Osteoblast (primary cell): ENCODE results near the gene SUSD4. TPM values are rescaled to one million over a fixed set of nuclear protein-coding genes. Genes with fewer than 3 reads are reported as not detected.

Experiments
- DNase-seq: peaks from one replicate; pipeline ENCODE4 v3.0.0; 2011; ENCODE audit warnings: low spot score, mixed read lengths; ENCODE audit not compliant: insufficient read length; ENCODE audit errors: missing footprints
- H2AFZ ChIP-seq: 2 replicates; pipeline ENCODE4 v1.6.0; 2011; ENCODE audit warnings: mild to moderate bottlenecking, low read length
- H3K27ac ChIP-seq: 2 replicates; pipeline ENCODE4 v1.5.1; 2011; ENCODE audit warnings: mild to moderate bottlenecking, low read depth, low read length, moderate library complexity
- H3K27me3 ChIP-seq: 2 replicates; pipeline ENCODE4 v1.6.0; 2012; ENCODE audit warnings: mild to moderate bottlenecking, control low read depth, inconsistent platforms, low read length, moderate library complexity; ENCODE audit not compliant: insufficient read depth
- H3K36me3 ChIP-seq: 2 replicates; pipeline ENCODE4 v1.5.1; 2011; ENCODE audit warnings: mild to moderate bottlenecking, low read length, control low read depth, moderate library complexity; ENCODE audit not compliant: insufficient read depth
- H3K4me1 ChIP-seq: 2 replicates; pipeline ENCODE4 v1.5.1; 2011; ENCODE audit warnings: mild to moderate bottlenecking, low read length, control low read depth, moderate library complexity; ENCODE audit not compliant: insufficient read depth
- H3K4me2 ChIP-seq: 2 replicates; pipeline ENCODE4 v1.6.0; 2011; ENCODE audit warnings: mild to moderate bottlenecking, low read length; ENCODE audit not compliant: insufficient read depth
- H3K4me3 ChIP-seq: fragments of 200-600 bp; sonication (generic); 3 replicates; pipeline ENCODE4 v1.5.1; 2012; ENCODE audit warnings: mild to moderate bottlenecking, low read length, inconsistent platforms; ENCODE audit not compliant: insufficient read depth
- H3K79me2 ChIP-seq: 2 replicates; pipeline ENCODE4 v1.6.0; 2012; ENCODE audit warnings: mild to moderate bottlenecking, low read length, control low read depth, inconsistent platforms; ENCODE audit not compliant: insufficient read depth
- H3K9me3 ChIP-seq: 2 replicates; pipeline ENCODE4 v1.5.1; 2011; ENCODE audit warnings: low read depth, low read length, control low read depth
- H4K20me1 ChIP-seq: 2 replicates; pipeline ENCODE4 v1.6.0; 2012; ENCODE audit warnings: mild to moderate bottlenecking, low read length, control low read depth; ENCODE audit not compliant: insufficient read depth
- CTCF ChIP-seq: IDR thresholded peaks from 2 replicates; pipeline ENCODE4 v1.5.1; 2011; ENCODE audit warnings: mild to moderate bottlenecking, low read depth, low read length, moderate library complexity; ENCODE audit errors: extremely low read depth
- total RNA-seq: library from RNA; depleted of rRNA; stranded (reverse); fragments of >200 nt; gene quantifications from 2 replicates; pipeline ENCODE4 v1.2.3, GENCODE V29; 2012

Gene SUSD4
- total RNA-seq, 1 donor = not detected

- no peaks in the 10 kb centered on the region for H4K20me1 ChIP-seq
- DNase-seq = no peak
- H3K9me3 ChIP-seq = no peaks in the 10 kb centered on the region
- H3K4me2 ChIP-seq = no peak overlapping the region
- no peak for TF ChIP-seq CTCF
- no peak overlapping the region for H2AFZ ChIP-seq
- no peaks in the 10 kb centered on the region for H3K4me1 ChIP-seq
- no peaks in the 10 kb centered on the region for H3K79me2 ChIP-seq
- no peak overlapping the region for H3K27ac ChIP-seq
- peaks cover 12% of the 10 kb centered on the region for H3K27me3 ChIP-seq
- H3K36me3 ChIP-seq = no peaks in the 10 kb centered on the region
- no peak overlapping the region for H3K4me3 ChIP-seq
Measured at GRCh38 chr1:223243441-223244050, 120.4 kb downstream of the SUSD4 start.

DNA sequence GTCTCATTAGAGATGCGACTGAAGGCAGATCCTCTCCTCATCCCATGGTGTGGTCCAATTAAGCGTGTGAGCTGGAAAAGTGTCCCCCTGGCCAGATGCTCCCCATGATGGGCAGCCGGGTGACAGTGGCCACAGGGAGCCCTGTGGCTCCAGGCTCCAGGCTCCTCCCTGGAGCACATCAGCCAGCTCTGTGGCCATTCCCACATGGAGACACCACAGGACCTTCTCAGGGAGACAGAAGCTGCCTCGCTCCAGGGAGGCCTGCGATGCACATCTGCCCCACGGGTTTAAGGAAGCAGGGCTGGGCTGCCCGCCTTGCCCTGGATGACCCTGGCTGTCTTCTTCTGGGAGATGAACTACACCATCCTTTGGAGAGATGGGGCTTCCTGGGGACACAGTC is 121.0 kb downstream of the SUSD4 start:
- Histone ChIP-seq H3K79me2 (no peaks in the 10 kb centered on the region), H3K4me2 (no peak overlapping the region), H2AFZ (no peak overlapping the region), H3K4me3 (no peak overlapping the region), H3K9me3 (no peaks in the 10 kb centered on the region), H3K27ac (no peak overlapping the region), H3K4me1 (no peaks in the 10 kb centered on the region), H4K20me1 (no peaks in the 10 kb centered on the region), H3K27me3 (peaks cover 12% of the 10 kb centered on the region), H3K36me3 (no peaks in the 10 kb centered on the region)
- TF ChIP-seq CTCF = no peak
- DNase-seq = no peak

GRCh38 chr1:223242382-223242955 is 121.5 kb downstream of the SUSD4 start:
- Histone ChIP-seq H3K79me2 (no peaks in the 10 kb centered on the region), H3K4me1 (no peaks in the 10 kb centered on the region), H3K4me3 (no peak overlapping the region), H3K9me3 (no peaks in the 10 kb centered on the region), H2AFZ (no peak overlapping the region), H3K36me3 (no peaks in the 10 kb centered on the region), H3K27ac (no peak overlapping the region), H4K20me1 (no peaks in the 10 kb centered on the region), H3K27me3 (peaks cover 8% of the 10 kb centered on the region), H3K4me2 (no peak overlapping the region)
- no peak for TF ChIP-seq CTCF
- DNase-seq = no peak

- Histone ChIP-seq H3K4me2 (no peak overlapping the region), H2AFZ (no peak overlapping the region), H3K36me3 (no peaks in the 10 kb centered on the region), H3K27ac (no peak overlapping the region), H3K9me3 (no peaks in the 10 kb centered on the region), H3K4me1 (no peaks in the 10 kb centered on the region), H3K27me3 (no peaks in the 10 kb centered on the region), H4K20me1 (no peaks in the 10 kb centered on the region), H3K79me2 (no peaks in the 10 kb centered on the region), H3K4me3 (no peak overlapping the region)
- TF ChIP-seq CTCF = no peak
- no peak for DNase-seq
Measured at GRCh38 chr1:223240122-223240521, 123.9 kb downstream of the SUSD4 start.
